ENCODE measurements around the gene STK39.
A peak's percentile ranks its signal among the peaks of the same experiment; 100 is the strongest.
"Not testable (repeated sequence)": the region's sequence is repeated elsewhere in the genome, so short reads cannot be mapped to it uniquely, and the experiment has no call there.

Gene STK39

GRCh38 chr2:168127371-168127770 is 120.0 kb downstream of the STK39 start:
- Histone ChIP-seq H2AFZ (ENCODE audit: low read depth, low read length) (no peak overlapping the region), H3K9ac (ENCODE audit: low read depth, low read length) (no peak overlapping the region), H3K36me3 (ENCODE audit: insufficient read depth, low read length) (peaks cover 36% of the 10 kb centered on the region; the same call in 1 of the 2 replicates), H3K4me3 (ENCODE audit: low read depth in 1 of 2, low read length in 2 of 2) (no peak overlapping the region), H4K20me1 (ENCODE audit: insufficient read depth, low read length) (no peaks in the 10 kb centered on the region), H3K4me2 (ENCODE audit: insufficient read depth, low read length) (no peak overlapping the region), H3K9me3 (ENCODE audit: insufficient read depth, low read length, severe bottlenecking) (no peaks in the 10 kb centered on the region), H3K27me3 (ENCODE audit: insufficient read depth, low read length, poor library complexity) (no peaks in the 10 kb centered on the region), H3K79me2 (ENCODE audit: insufficient read depth, low read length) (no peaks in the 10 kb centered on the region), H3K27ac (ENCODE audit: low read length) (no peak overlapping the region), H3K4me1 (ENCODE audit: insufficient read depth, low read length) (no peaks in the 10 kb centered on the region)
- TF ChIP-seq, protein P1, sequence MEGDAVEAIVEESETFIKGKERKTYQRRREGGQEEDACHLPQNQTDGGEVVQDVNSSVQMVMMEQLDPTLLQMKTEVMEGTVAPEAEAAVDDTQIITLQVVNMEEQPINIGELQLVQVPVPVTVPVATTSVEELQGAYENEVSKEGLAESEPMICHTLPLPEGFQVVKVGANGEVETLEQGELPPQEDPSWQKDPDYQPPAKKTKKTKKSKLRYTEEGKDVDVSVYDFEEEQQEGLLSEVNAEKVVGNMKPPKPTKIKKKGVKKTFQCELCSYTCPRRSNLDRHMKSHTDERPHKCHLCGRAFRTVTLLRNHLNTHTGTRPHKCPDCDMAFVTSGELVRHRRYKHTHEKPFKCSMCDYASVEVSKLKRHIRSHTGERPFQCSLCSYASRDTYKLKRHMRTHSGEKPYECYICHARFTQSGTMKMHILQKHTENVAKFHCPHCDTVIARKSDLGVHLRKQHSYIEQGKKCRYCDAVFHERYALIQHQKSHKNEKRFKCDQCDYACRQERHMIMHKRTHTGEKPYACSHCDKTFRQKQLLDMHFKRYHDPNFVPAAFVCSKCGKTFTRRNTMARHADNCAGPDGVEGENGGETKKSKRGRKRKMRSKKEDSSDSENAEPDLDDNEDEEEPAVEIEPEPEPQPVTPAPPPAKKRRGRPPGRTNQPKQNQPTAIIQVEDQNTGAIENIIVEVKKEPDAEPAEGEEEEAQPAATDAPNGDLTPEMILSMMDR (IDR thresholded peaks at IDR 0.05; ENCODE audit: borderline replicate concordance, extremely low read depth, low read length, poor library complexity, severe bottlenecking): no peak
- no peak for TF ChIP-seq EZH2 (IDR thresholded peaks at IDR 0.05; ENCODE audit: borderline replicate concordance, low read depth, low read length, severe bottlenecking)
- no peak for ATAC-seq (ENCODE audit: insufficient read depth, low read depth)
- no peak for DNase-seq

DNA sequence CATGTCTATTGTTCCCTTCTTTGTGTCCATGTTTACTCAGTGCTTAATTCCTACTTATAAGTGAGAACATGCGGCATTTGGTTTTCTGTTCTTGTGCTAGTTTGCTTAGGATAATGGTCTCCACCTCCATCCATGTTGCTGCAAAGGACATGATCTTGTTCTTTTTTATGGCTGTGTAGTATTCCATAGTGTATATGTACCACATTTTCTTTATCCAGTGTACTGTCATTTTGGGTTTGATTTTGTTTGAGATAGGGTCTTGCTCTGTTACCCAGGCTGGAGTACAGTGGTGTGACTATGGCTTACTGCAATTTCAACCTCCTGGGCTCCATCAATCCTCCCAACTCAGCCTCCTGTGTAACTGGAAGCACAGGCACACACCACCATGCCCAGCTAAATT is 125.2 kb downstream of the STK39 start:
- H3K9me3 ChIP-seq (ENCODE audit: insufficient read depth, low read length, severe bottlenecking); H3K4me3 ChIP-seq (ENCODE audit: low read depth in 1 of 2, low read length in 2 of 2); H4K20me1 ChIP-seq (ENCODE audit: insufficient read depth, low read length); H3K4me1 ChIP-seq (ENCODE audit: insufficient read depth, low read length); ATAC-seq (ENCODE audit: insufficient read depth, low read depth); H3K79me2 ChIP-seq (ENCODE audit: insufficient read depth, low read length); H2AFZ ChIP-seq (ENCODE audit: low read depth, low read length); H3K4me2 ChIP-seq (ENCODE audit: insufficient read depth, low read length); H3K27me3 ChIP-seq (ENCODE audit: insufficient read depth, low read length, poor library complexity); H3K9ac ChIP-seq (ENCODE audit: low read depth, low read length); H3K27ac ChIP-seq (ENCODE audit: low read length); DNase-seq: not testable (repeated sequence)
- peaks cover 28% of the 10 kb centered on the region for H3K36me3 ChIP-seq (ENCODE audit: insufficient read depth, low read length)

DNA sequence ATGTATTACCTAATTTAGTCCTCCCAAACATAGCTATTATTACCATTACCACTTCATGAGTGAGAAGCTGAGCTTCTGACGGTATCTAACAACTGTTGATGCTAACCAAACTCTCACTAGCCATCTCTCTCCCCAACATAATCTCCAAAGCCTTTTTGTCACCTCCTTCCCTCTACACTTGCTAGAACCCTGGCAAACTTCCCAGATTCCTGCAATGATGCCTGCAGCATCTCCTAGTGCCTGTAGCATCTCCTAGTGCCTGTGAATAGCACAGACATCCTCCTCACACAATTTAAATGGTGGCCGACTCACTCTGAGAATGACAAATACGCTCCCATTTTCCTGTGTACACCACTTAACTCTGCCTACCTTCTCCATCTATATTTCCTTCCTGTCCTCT is 126.7 kb downstream of the STK39 start:
- H3K27me3 ChIP-seq (ENCODE audit: insufficient read depth, low read length, poor library complexity): no peaks in the 10 kb centered on the region
- no peak for DNase-seq
- no peak overlapping the region for H3K9ac ChIP-seq (ENCODE audit: low read depth, low read length)
- H4K20me1 ChIP-seq (ENCODE audit: insufficient read depth, low read length): no peaks in the 10 kb centered on the region
- TF ChIP-seq, protein P1 (IDR thresholded peaks at IDR 0.05; ENCODE audit: borderline replicate concordance, extremely low read depth, low read length, poor library complexity, severe bottlenecking): no peak
- no peak for TF ChIP-seq EZH2 (IDR thresholded peaks at IDR 0.05; ENCODE audit: borderline replicate concordance, low read depth, low read length, severe bottlenecking)
- H3K9me3 ChIP-seq (ENCODE audit: insufficient read depth, low read length, severe bottlenecking): no peaks in the 10 kb centered on the region
- no peak overlapping the region for H3K27ac ChIP-seq (ENCODE audit: low read length)
- no peak overlapping the region for H3K4me3 ChIP-seq (ENCODE audit: low read depth in 1 of 2, low read length in 2 of 2)
- H3K36me3 ChIP-seq (ENCODE audit: insufficient read depth, low read length): peaks cover 19% of the 10 kb centered on the region
- no peaks in the 10 kb centered on the region for H3K4me1 ChIP-seq (ENCODE audit: insufficient read depth, low read length)
- no peak overlapping the region for H2AFZ ChIP-seq (ENCODE audit: low read depth, low read length)
- ATAC-seq (ENCODE audit: insufficient read depth, low read depth): no peak
- no peak overlapping the region for H3K4me2 ChIP-seq (ENCODE audit: insufficient read depth, low read length)
- H3K79me2 ChIP-seq (ENCODE audit: insufficient read depth, low read length): no peaks in the 10 kb centered on the region

DNA sequence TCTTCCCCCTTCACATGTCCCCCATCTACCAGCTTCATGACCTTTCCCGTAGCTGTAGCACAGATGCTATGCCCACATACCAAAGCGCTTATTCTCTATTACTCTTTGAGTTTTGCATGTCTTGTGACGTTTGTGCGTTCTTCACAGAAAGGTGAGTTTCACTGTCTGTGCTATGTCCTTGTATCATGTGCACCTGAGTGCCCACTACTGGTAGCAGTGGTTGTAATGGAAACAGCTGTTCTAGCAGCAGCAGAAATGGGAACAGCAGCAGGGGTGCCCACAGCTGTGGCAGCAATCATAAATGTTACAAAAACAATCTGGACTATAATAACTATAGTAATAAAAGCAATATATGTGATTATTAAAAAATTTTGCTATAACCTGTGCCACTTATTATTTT is 127.1 kb downstream of the STK39 start:
- no peaks in the 10 kb centered on the region for H3K9me3 ChIP-seq (ENCODE audit: insufficient read depth, low read length, severe bottlenecking)
- no peak overlapping the region for H3K27ac ChIP-seq (ENCODE audit: low read length)
- no peaks in the 10 kb centered on the region for H3K79me2 ChIP-seq (ENCODE audit: insufficient read depth, low read length)
- peaks cover 21% of the 10 kb centered on the region for H3K36me3 ChIP-seq (ENCODE audit: insufficient read depth, low read length)
- H3K4me3 ChIP-seq (ENCODE audit: low read depth in 1 of 2, low read length in 2 of 2): no peak overlapping the region
- no peaks in the 10 kb centered on the region for H3K27me3 ChIP-seq (ENCODE audit: insufficient read depth, low read length, poor library complexity)
- TF ChIP-seq EZH2 (IDR thresholded peaks at IDR 0.05; ENCODE audit: borderline replicate concordance, low read depth, low read length, severe bottlenecking): no peak
- TF ChIP-seq, protein P1 (IDR thresholded peaks at IDR 0.05; ENCODE audit: borderline replicate concordance, extremely low read depth, low read length, poor library complexity, severe bottlenecking): peak; percentile 28
- H4K20me1 ChIP-seq (ENCODE audit: insufficient read depth, low read length): no peaks in the 10 kb centered on the region
- H3K9ac ChIP-seq (ENCODE audit: low read depth, low read length): no peak overlapping the region
- no peak overlapping the region for H3K4me2 ChIP-seq (ENCODE audit: insufficient read depth, low read length)
- H3K4me1 ChIP-seq (ENCODE audit: insufficient read depth, low read length): no peaks in the 10 kb centered on the region
- no peak for DNase-seq
- H2AFZ ChIP-seq (ENCODE audit: low read depth, low read length): no peak overlapping the region
- no peak for ATAC-seq (ENCODE audit: insufficient read depth, low read depth)
